GM12892 (cell line): ENCODE measurements around the gene INPP5A.

Source experiments
- POLR2A ChIP-seq: IDR thresholded peaks from 2 replicates; pipeline ENCODE4 v1.6.1; 2011; ENCODE audit warnings: low read depth, low read length, control low read depth
- POLR2AphosphoS5 ChIP-seq: IDR thresholded peaks from 2 replicates; pipeline ENCODE4 v1.6.1; 2011; ENCODE audit warnings: low read depth, low read length, control low read depth

DNA sequence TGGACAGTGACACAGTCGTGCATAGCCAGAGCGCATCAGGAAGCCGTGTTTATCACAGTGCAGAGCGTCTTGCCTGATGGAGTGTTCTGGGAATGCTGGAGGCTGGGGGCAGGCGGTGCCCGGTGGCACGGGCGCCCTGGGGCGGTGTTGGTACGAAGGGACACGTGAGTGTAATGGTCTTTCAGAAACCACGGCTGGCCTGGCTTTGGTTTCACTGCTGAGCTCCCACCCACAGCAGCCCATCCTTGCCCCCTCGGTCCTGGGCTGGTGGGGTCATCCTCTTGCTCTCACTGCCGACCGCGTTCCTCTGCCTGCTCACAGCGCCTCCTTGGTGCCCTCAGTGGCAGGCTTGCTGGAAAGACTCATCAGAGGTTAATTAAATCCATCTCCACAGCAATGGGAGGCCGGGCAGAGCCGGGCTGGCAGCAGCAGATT, 197.8 kb downstream of the INPP5A start:
- TF ChIP-seq POLR2A (no peak), POLR2AphosphoS5 (no peak)
